GM12878 (cell line): ENCODE data around the gene HOGA1. TPM values are rescaled to one million over a fixed set of nuclear protein-coding genes. Genes with fewer than 3 reads are reported as not detected.
A peak's percentile ranks its signal among the peaks of the same experiment; 100 is the strongest.

Experiments used
- ATF7 ChIP-seq: fragments of 450-650 bp; IDR thresholded peaks from 2 replicates; pipeline ENCODE4 v1.6.1; 2016; ENCODE audit warnings: low read depth, mild to moderate bottlenecking
- BACH1 ChIP-seq: fragments of 450-650 bp; IDR thresholded peaks from 2 replicates; pipeline ENCODE4 v1.6.1; 2017; ENCODE audit warnings: mild to moderate bottlenecking, borderline replicate concordance
- CBFB ChIP-seq: IDR thresholded peaks from 2 replicates; pipeline ENCODE4 v1.6.1; 2016; ENCODE audit warnings: antibody characterized with exemption, low read depth
- CREM ChIP-seq: IDR thresholded peaks from 2 replicates; pipeline ENCODE4 v1.6.1; 2014; ENCODE audit warnings: antibody characterized with exemption, low read depth
- CUX1 ChIP-seq: IDR thresholded peaks from 2 replicates; pipeline ENCODE4 v1.6.1; 2012; ENCODE audit warnings: improper control_type of control experiment, low read depth, low read length; ENCODE audit not compliant: insufficient replicate concordance
- DPF2 ChIP-seq: fragments of 450-650 bp; IDR thresholded peaks from 2 replicates; pipeline ENCODE4 v1.6.1; 2017; ENCODE audit warnings: mild to moderate bottlenecking
- FOS ChIP-seq: IDR thresholded peaks from 3 replicates; pipeline ENCODE4 v1.6.1; 2011; ENCODE audit warnings: borderline replicate concordance; ENCODE audit not compliant: insufficient read length; ENCODE audit errors: extremely low read depth
- HDAC6 ChIP-seq: fragments of 200-600 bp; sonication (generic); IDR thresholded peaks from one replicate; pipeline ENCODE4 v1.8.0; 2017; ENCODE audit warnings: antibody characterized with exemption; ENCODE audit not compliant: unreplicated experiment
- HDGF ChIP-seq: fragments of 450-650 bp; IDR thresholded peaks from 2 replicates; pipeline ENCODE4 v1.6.1; 2016; ENCODE audit warnings: antibody characterized with exemption
- IRF4 ChIP-seq: IDR thresholded peaks from 2 replicates; pipeline ENCODE4 v1.6.1; 2011; ENCODE audit warnings: low read depth, low read length
- JUNB ChIP-seq: IDR thresholded peaks from 2 replicates; pipeline ENCODE4 v1.6.1; 2016; ENCODE audit warnings: antibody characterized with exemption, mild to moderate bottlenecking
- MEF2A ChIP-seq: IDR thresholded peaks from 2 replicates; pipeline ENCODE4 v1.6.1; 2011; ENCODE audit warnings: low read depth, mild to moderate bottlenecking, low read length, moderate library complexity; ENCODE audit not compliant: insufficient read depth
- NR2C2 ChIP-seq: IDR thresholded peaks from 2 replicates; pipeline ENCODE4 v1.6.1; 2011; ENCODE audit warnings: borderline replicate concordance, low read depth; ENCODE audit not compliant: control insufficient read depth, insufficient read length
- PAX5 ChIP-seq: IDR thresholded peaks from 2 replicates; pipeline ENCODE4 v1.6.1; 2011; ENCODE audit warnings: low read depth, low read length, borderline replicate concordance
- POLR2AphosphoS2 ChIP-seq: IDR thresholded peaks from 2 replicates; pipeline ENCODE4 v1.6.1; 2011; ENCODE audit warnings: low read depth, mild to moderate bottlenecking, low read length, improper control_type of control experiment, moderate library complexity
- POLR2AphosphoS5 ChIP-seq: IDR thresholded peaks from 2 replicates; pipeline ENCODE4 v1.6.1; 2011; ENCODE audit warnings: mild to moderate bottlenecking, low read length, inconsistent platforms
- RCOR1 ChIP-seq: conservative IDR thresholded peaks from 2 replicates; pipeline ENCODE4 v1.6.1; 2012; ENCODE audit warnings: low read depth, low read length, improper control_type of control experiment
- RELA ChIP-seq: fragments of 450-650 bp; IDR thresholded peaks from 2 replicates; pipeline ENCODE4 v1.8.0; 2014; ENCODE audit warnings: borderline replicate concordance; ENCODE audit not compliant: partially characterized antibody
- RELB ChIP-seq: fragments of 450-650 bp; IDR thresholded peaks from 2 replicates; pipeline ENCODE4 v1.6.1; 2017; ENCODE audit warnings: low read depth, mild to moderate bottlenecking, moderate library complexity
- RFX5 ChIP-seq: IDR thresholded peaks from 2 replicates; pipeline ENCODE4 v1.6.1; 2011; ENCODE audit warnings: low read depth, low read length, improper control_type of control experiment
- TARDBP ChIP-seq: IDR thresholded peaks from 2 replicates; pipeline ENCODE4 v1.6.1; 2016; ENCODE audit warnings: borderline replicate concordance
- ZNF24 ChIP-seq: fragments of 450-650 bp; IDR thresholded peaks from 2 replicates; pipeline ENCODE4 v1.6.1; 2017; ENCODE audit warnings: antibody characterized with exemption, mild to moderate bottlenecking
- polyA plus RNA-seq, 11 experiments: library from polyadenylated mRNA; depleted of rRNA in 4 of 11; unstranded in 6 of 11; stranded (reverse) in 5 of 11; fragments of >200 nt; fragmentation: Nextera tagmentation in 4 of 11; fragmentation: Illumina TruSeq in 1 of 11; extraction: Ambion mirVana in 4 of 11; extraction: Trizol in 1 of 11; gene quantifications; 1 replicate in 1 of 11; 2 replicates in 10 of 11; pipeline versions ENCODE4 v1.2.1 to v1.2.3, GENCODE V29; 2011 to 2016; ENCODE audit warnings: inconsistent platforms in 2 of 11, missing spikeins in 2 of 11, low read depth in 1 of 11
- total RNA-seq, 4 experiments: library from RNA; depleted of rRNA in 3 of 4; stranded (reverse); fragments of >200 nt in 3 of 4; fragmentation: Illumina TruSeq in 1 of 4; extraction: Trizol in 1 of 4; gene quantifications; 2 replicates each; pipeline versions ENCODE4 v1.2.1 to v1.2.3, GENCODE V29; 2013 to 2021
- TF ChIP-seq, protein P1 (sequence below): IDR thresholded peaks from 2 replicates; pipeline ENCODE4 v1.6.1; 2012; ENCODE audit warnings: low read depth, low read length, improper control_type of control experiment
- TF ChIP-seq, protein P2 (sequence below): fragments of 450-650 bp; IDR thresholded peaks from 2 replicates; pipeline ENCODE4 v1.6.1; 2016; ENCODE audit warnings: mild to moderate bottlenecking

Gene HOGA1
- total and polyA plus RNA-seq, 10 of the 15 experiments (the other 5 are each of a cell fraction or from before 2014, with no cell fraction given), result 0.01 to 0.19 (median 0.06) TPM; not detected in 6

DNA sequence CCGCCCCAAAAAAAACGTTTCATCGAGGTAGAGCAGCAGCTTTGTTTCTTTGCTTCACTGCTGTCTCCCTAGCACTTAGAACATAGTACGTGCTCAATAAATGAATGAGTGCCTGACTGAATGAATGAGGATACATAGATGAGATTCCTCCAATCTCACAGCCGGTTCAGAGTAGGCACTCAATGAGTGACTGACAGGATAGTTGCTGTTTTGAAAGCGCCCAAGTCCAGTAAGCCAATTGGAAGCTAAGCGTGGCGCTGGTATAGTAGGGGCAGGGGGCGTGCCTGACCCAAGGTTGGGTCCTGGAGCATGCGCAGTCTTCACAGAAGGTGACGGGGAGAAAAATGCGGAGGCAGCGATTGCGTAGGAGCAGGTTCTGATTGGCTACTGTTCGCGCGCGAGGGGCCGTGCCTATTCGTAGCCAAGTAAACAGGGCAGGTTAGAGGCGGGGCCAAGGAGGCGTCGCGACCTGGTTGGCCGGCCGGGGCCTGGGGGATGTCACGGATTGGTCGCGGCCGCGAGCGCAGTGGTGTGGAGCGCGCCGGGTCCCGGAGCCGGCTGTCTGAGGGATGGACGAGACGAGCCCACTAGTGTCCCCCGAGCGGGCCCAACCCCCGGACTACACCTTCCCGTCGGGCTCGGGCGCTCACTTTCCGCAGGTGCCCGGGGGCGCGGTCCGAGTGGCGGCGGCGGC is 56.1 kb downstream of the HOGA1 start, which contains the start of gene PI4K2A (continued):
- TF ChIP-seq DPF2, result peak; percentile 69; the same call in 1 of the 2 replicates
- TF ChIP-seq POLR2AphosphoS5, result peak; percentile 45; the same call in 1 of the 2 replicates
- TF ChIP-seq ZNF24, result peak; percentile 73
- no peak for TF ChIP-seq RCOR1
- peak; percentile 57; the same call in 1 of the 2 replicates for TF ChIP-seq PAX5
- no peak for TF ChIP-seq JUNB
- peak; percentile 60; the same call in 1 of the 2 replicates for TF ChIP-seq CREM
- no peak for TF ChIP-seq CBFB
- TF ChIP-seq ATF7, result peak; percentile 22; the same call in 1 of the 2 replicates
- TF ChIP-seq, protein P1, sequence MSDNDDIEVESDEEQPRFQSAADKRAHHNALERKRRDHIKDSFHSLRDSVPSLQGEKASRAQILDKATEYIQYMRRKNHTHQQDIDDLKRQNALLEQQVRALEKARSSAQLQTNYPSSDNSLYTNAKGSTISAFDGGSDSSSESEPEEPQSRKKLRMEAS, result peak; percentile 23; the same call in 1 of the 2 replicates
- TF ChIP-seq RFX5, result peak; percentile 92
- peak; percentile 38 for TF ChIP-seq RELA
- TF ChIP-seq BACH1, result no peak; the same call in 1 of the 2 replicates
- peak; percentile 96 for TF ChIP-seq HDGF
- TF ChIP-seq, protein P2, sequence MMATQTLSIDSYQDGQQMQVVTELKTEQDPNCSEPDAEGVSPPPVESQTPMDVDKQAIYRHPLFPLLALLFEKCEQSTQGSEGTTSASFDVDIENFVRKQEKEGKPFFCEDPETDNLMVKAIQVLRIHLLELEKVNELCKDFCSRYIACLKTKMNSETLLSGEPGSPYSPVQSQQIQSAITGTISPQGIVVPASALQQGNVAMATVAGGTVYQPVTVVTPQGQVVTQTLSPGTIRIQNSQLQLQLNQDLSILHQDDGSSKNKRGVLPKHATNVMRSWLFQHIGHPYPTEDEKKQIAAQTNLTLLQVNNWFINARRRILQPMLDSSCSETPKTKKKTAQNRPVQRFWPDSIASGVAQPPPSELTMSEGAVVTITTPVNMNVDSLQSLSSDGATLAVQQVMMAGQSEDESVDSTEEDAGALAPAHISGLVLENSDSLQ, result peak; percentile 95
- no peak for TF ChIP-seq IRF4
- TF ChIP-seq NR2C2, result no peak
- TF ChIP-seq HDAC6, result no peak
- TF ChIP-seq MEF2A, result no peak
- 0 out of 2 replicates have a peak, but pooled peaks have one; percentile 18 for TF ChIP-seq RELB
- 0 out of 2 replicates have a peak, but pooled peaks have one; percentile 39 for TF ChIP-seq POLR2AphosphoS2
- no peak for TF ChIP-seq CUX1
- peak; percentile 44 for TF ChIP-seq FOS
- TF ChIP-seq TARDBP, result no peak
